AG09319 (cell line): ENCODE data around the gene IVNS1ABP.
"Not testable (repeated sequence)": the region's sequence is repeated elsewhere in the genome, so short reads cannot be mapped to it uniquely, and the experiment has no call there.

Source experiments
- DNase-seq: peaks from one replicate; pipeline ENCODE4 v3.0.0-alpha.2; 2010; ENCODE audit warnings: low read depth; ENCODE audit errors: extremely low read depth
- CTCF ChIP-seq: IDR thresholded peaks from 2 replicates; pipeline ENCODE4 v1.5.1; 2011; ENCODE audit warnings: low read depth, mild to moderate bottlenecking, inconsistent platforms, low read length, moderate library complexity

IVNS1ABP gene

GRCh38 chr1:185325413-185325812 is 8.4 kb upstream of the IVNS1ABP start:
- no peak for TF ChIP-seq CTCF
- DNase-seq: no peak

GRCh38 chr1:185324118-185324517 is 7.1 kb upstream of the IVNS1ABP start:
- no peak for TF ChIP-seq CTCF
- no peak for DNase-seq

DNA sequence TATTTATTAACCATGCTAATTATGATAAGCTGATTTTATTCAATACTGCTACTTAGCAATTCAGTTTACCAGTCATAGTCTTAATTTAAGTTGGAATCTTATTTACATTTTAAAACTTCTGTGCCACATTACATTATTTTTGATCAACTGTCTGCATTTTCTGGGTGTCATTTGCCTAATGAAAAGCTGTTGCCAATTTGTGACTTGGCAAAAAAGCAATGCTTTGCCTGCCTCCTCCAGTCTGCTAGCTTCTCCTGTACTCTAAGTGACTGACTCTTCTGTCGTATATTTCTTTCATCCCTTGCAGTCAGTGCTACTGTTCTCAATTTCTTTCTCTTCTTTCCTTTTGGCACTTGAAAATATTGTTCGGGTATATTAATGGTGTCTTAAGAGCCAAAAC is 5.6 kb upstream of the IVNS1ABP start:
- no peak for DNase-seq
- TF ChIP-seq CTCF: no peak

- DNase-seq: not testable (repeated sequence)
These were observed 4.7 kb upstream of the IVNS1ABP start for GRCh38 chr1:185321653-185322221.

- DNase-seq: not testable (repeated sequence)
These were observed 4.1 kb upstream of the IVNS1ABP start for GRCh38 chr1:185321104-185321503.

- TF ChIP-seq CTCF: no peak
- no peak for DNase-seq
These were observed 2.1 kb upstream of the IVNS1ABP start for GRCh38 chr1:185319139-185319475.

DNA sequence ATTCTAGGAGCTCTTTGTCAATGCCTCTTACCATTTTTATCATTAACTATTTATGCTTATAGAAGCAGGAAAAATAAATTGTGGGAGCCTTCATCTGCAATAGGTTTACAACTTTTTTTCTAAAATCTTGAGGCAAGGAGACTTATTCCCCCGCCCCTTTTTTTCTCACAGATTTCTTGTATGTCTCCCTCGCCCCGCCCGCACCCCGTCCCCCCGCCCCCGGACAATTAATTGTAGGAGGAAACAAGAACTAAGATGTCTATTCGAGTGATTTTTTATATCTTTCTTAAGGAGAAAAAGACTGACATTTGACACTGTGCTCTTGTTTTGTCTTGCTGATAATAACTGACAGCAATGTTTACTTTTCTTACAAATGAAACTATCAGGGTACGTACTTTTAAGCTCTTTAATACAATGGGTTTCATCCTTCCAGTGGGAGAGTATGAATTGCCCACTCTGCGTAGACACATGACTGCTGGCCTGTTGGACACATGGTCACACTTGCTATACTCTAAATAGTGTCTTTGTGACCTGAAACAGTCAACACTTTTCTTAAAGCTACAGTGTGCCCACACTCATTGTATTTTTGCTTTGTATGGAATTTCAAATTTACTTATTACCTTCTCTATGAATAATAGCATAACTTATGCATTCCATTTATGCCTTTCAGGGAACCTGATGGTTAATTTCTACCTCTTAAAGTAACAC is 1.5 kb upstream of the IVNS1ABP start:
- no peak for TF ChIP-seq CTCF
- DNase-seq: no peak

- no peak for TF ChIP-seq CTCF
- DNase-seq: no peak
These were observed 855 bp upstream of the IVNS1ABP start for GRCh38 chr1:185317886-185318310.
